Stomach (tissue), 4 donors: ENCODE data around the gene FERMT3.

ENCODE experiments used
- EP300 ChIP-seq: sonication (generic); formaldehyde crosslinking; IDR thresholded peaks from one replicate; pipeline ENCODE4 v1.6.1; 2017; ENCODE audit warnings: antibody characterized with exemption
- POLR2A ChIP-seq, 4 donors: fragments of 450-650 bp; IDR thresholded peaks; one replicate each; pipeline ENCODE4 v1.6.1; 2016; ENCODE audit warnings: antibody characterized with exemption in 4 of 4, control low read depth in 2 of 4, mild to moderate bottlenecking in 1 of 4, moderate library complexity in 1 of 4
- TF ChIP-seq, protein P1 (sequence below), 7 experiments: fragments of 450-650 bp in 4 of 7; fragments of 200-600 bp in 3 of 7; sonication (generic) in 3 of 7; IDR thresholded peaks; one replicate each; pipeline ENCODE4 v1.5.1; 2016 to 2019; ENCODE audit warnings: antibody characterized with exemption in 7 of 7, control low read depth in 2 of 7, mild to moderate bottlenecking in 1 of 7

DNA sequence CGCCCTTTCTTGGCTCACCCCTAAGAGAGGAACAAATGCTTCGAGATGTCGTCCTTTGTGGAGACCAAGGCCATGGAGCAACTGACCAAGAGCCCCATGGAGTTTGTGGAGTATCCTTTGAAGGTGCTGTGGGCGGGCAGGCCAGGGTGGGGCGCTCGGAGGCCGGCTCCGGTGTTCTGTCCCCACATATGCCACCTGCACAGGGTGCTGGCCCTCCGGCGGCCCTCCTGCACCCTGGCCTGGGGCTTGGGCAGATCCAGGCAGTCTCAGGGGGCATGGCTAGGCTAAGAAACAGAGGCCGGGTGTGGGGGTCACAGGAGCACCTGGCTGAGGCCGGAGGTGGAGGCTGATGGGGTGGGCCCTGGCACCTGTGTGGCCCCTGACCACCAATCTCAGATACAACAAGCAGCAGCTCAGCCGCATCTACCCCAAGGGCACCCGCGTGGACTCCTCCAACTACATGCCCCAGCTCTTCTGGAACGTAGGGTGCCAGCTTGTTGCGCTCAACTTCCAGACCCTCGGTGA, 55.1 kb downstream of the FERMT3 start:
- TF ChIP-seq, protein P1, sequence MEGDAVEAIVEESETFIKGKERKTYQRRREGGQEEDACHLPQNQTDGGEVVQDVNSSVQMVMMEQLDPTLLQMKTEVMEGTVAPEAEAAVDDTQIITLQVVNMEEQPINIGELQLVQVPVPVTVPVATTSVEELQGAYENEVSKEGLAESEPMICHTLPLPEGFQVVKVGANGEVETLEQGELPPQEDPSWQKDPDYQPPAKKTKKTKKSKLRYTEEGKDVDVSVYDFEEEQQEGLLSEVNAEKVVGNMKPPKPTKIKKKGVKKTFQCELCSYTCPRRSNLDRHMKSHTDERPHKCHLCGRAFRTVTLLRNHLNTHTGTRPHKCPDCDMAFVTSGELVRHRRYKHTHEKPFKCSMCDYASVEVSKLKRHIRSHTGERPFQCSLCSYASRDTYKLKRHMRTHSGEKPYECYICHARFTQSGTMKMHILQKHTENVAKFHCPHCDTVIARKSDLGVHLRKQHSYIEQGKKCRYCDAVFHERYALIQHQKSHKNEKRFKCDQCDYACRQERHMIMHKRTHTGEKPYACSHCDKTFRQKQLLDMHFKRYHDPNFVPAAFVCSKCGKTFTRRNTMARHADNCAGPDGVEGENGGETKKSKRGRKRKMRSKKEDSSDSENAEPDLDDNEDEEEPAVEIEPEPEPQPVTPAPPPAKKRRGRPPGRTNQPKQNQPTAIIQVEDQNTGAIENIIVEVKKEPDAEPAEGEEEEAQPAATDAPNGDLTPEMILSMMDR (IDR thresholded peaks at IDR 0.05): no peak
- TF ChIP-seq POLR2A (IDR thresholded peaks at IDR 0.05) (no peak), EP300 (no peak)
